Chondrocyte (in vitro differentiated cells): ENCODE measurements around the gene UGT2B28. TPM values are rescaled to one million over a fixed set of nuclear protein-coding genes. Genes with fewer than 3 reads are reported as not detected.
"Not testable (repeated sequence)": the region's sequence is repeated elsewhere in the genome, so short reads cannot be mapped to it uniquely, and the experiment has no call there.

Experiments
- DNase-seq: peaks from one replicate; pipeline ENCODE4 v3.0.0; 2021; ENCODE audit warnings: mixed read lengths, low spot score
- H3K27ac Mint-ChIP-seq: one replicate; pipeline ENCODE4 v1.8.0; 2021; ENCODE audit warnings: mild to moderate bottlenecking, moderate library complexity, mixed read lengths; ENCODE audit not compliant: unreplicated experiment
- H3K27me3 Mint-ChIP-seq: 2 replicates; pipeline ENCODE4 v1.8.0; 2021; ENCODE audit warnings: low read depth, mixed read lengths
- H3K36me3 Mint-ChIP-seq: 2 replicates; pipeline ENCODE4 v1.8.0; 2021; ENCODE audit warnings: low read depth, mixed read lengths
- H3K4me1 Mint-ChIP-seq: 2 replicates; pipeline ENCODE4 v1.8.0; 2021; ENCODE audit warnings: low read depth, mild to moderate bottlenecking, mixed read lengths
- H3K4me3 Mint-ChIP-seq: one replicate; pipeline ENCODE4 v1.8.0; 2021; ENCODE audit warnings: mild to moderate bottlenecking, moderate library complexity, mixed read lengths; ENCODE audit not compliant: unreplicated experiment
- H3K9me3 Mint-ChIP-seq: 2 replicates; pipeline ENCODE4 v1.8.0; 2021; ENCODE audit warnings: low read depth, mixed read lengths
- CTCF ChIP-seq: fragments of 200-600 bp; sonication (generic); IDR thresholded peaks from 2 replicates; pipeline ENCODE4 v1.5.0; 2021; ENCODE audit warnings: antibody characterized with exemption, mild to moderate bottlenecking, moderate library complexity
- long read RNA-seq: library from polyadenylated mRNA; stranded (forward); transcript quantifications from one replicate; pipeline ENCODE4 v2.0.0, GENCODE V29; 2021
- total RNA-seq: library from RNA; stranded (reverse); gene quantifications from 3 replicates; pipeline ENCODE4 v1.2.1, GENCODE V29; 2021

The UGT2B28 gene
- total RNA-seq = not detected in 3 replicates
- long read RNA-seq = 0 reads

GRCh38 chr4:69280081-69280480 lies at the start of gene UGT2B28:
UGT2B28 (plus strand) TSS chr4:69280475; CDS start chr4:69280501, 26 bp downstream.
- H3K27me3 Mint-ChIP-seq, H3K27ac Mint-ChIP-seq, H3K4me1 Mint-ChIP-seq, H3K36me3 Mint-ChIP-seq, H3K9me3 Mint-ChIP-seq, DNase-seq, H3K4me3 Mint-ChIP-seq: not testable (repeated sequence)

GRCh38 chr4:69239092-69239491 lies 41.2 kb upstream of the UGT2B28 start:
- H3K27me3 Mint-ChIP-seq = peaks cover 2% of the 10 kb centered on the region
- no peak overlapping the region for H3K4me3 Mint-ChIP-seq
- no peaks in the 10 kb centered on the region for H3K4me1 Mint-ChIP-seq
- no peak for DNase-seq
- H3K9me3 Mint-ChIP-seq = peaks cover 5% of the 10 kb centered on the region
- no peak for TF ChIP-seq CTCF
- no peaks in the 10 kb centered on the region for H3K36me3 Mint-ChIP-seq
- no peak overlapping the region for H3K27ac Mint-ChIP-seq

GRCh38 chr4:69239557-69240168 lies 40.6 kb upstream of the UGT2B28 start:
- H3K36me3 Mint-ChIP-seq = no peaks in the 10 kb centered on the region
- DNase-seq = no peak
- TF ChIP-seq CTCF = no peak
- no peaks in the 10 kb centered on the region for H3K4me1 Mint-ChIP-seq
- H3K27me3 Mint-ChIP-seq = peaks cover 2% of the 10 kb centered on the region
- peaks cover 5% of the 10 kb centered on the region for H3K9me3 Mint-ChIP-seq
- H3K27ac Mint-ChIP-seq = no peak overlapping the region
- H3K4me3 Mint-ChIP-seq = no peak overlapping the region

- not testable (repeated sequence) for DNase-seq, H3K4me3 Mint-ChIP-seq, H3K9me3 Mint-ChIP-seq, H3K27ac Mint-ChIP-seq, H3K36me3 Mint-ChIP-seq, H3K4me1 Mint-ChIP-seq, H3K27me3 Mint-ChIP-seq
Observed at GRCh38 chr4:69240787-69241186, 39.5 kb upstream of the UGT2B28 start.

- H3K27ac Mint-ChIP-seq, DNase-seq, H3K4me1 Mint-ChIP-seq, H3K36me3 Mint-ChIP-seq, H3K27me3 Mint-ChIP-seq, H3K4me3 Mint-ChIP-seq: not testable (repeated sequence)
- peaks cover 17% of the 10 kb centered on the region for H3K9me3 Mint-ChIP-seq
Observed at GRCh38 chr4:69241746-69242145, 38.5 kb upstream of the UGT2B28 start.

- not testable (repeated sequence) for H3K27ac Mint-ChIP-seq, H3K36me3 Mint-ChIP-seq, H3K27me3 Mint-ChIP-seq, H3K4me1 Mint-ChIP-seq, DNase-seq, H3K4me3 Mint-ChIP-seq
- peaks cover 19% of the 10 kb centered on the region for H3K9me3 Mint-ChIP-seq
Observed at GRCh38 chr4:69242562-69243240, 37.6 kb upstream of the UGT2B28 start.

- not testable (repeated sequence) for DNase-seq, H3K4me3 Mint-ChIP-seq, H3K4me1 Mint-ChIP-seq, H3K36me3 Mint-ChIP-seq, H3K27ac Mint-ChIP-seq, H3K27me3 Mint-ChIP-seq
- H3K9me3 Mint-ChIP-seq = peaks cover 11% of the 10 kb centered on the region
Observed at GRCh38 chr4:69250884-69251283, 29.4 kb upstream of the UGT2B28 start.

- not testable (repeated sequence) for H3K27ac Mint-ChIP-seq, H3K9me3 Mint-ChIP-seq, H3K4me3 Mint-ChIP-seq, DNase-seq, H3K36me3 Mint-ChIP-seq, H3K27me3 Mint-ChIP-seq, H3K4me1 Mint-ChIP-seq
Observed at GRCh38 chr4:69253147-69253772, 27.0 kb upstream of the UGT2B28 start.

- not testable (repeated sequence) for H3K4me3 Mint-ChIP-seq, H3K4me1 Mint-ChIP-seq, H3K9me3 Mint-ChIP-seq, DNase-seq, H3K27me3 Mint-ChIP-seq, H3K27ac Mint-ChIP-seq, H3K36me3 Mint-ChIP-seq
Observed at GRCh38 chr4:69268612-69269011, 11.7 kb upstream of the UGT2B28 start.

GRCh38 chr4:69296356-69296755 lies 16.1 kb downstream of the UGT2B28 start:
- not testable (repeated sequence) for H3K4me3 Mint-ChIP-seq, H3K4me1 Mint-ChIP-seq, H3K27me3 Mint-ChIP-seq, H3K36me3 Mint-ChIP-seq, DNase-seq, H3K9me3 Mint-ChIP-seq, H3K27ac Mint-ChIP-seq
